ENCODE results near the gene FBXO31.

GRCh38 chr16:87338155-87338765, 45.3 kb downstream of the FBXO31 start:
- TF ChIP-seq CTCF (IDR thresholded peaks at IDR 0.05; ENCODE audit: poor library complexity, severe bottlenecking) (no peak), REST (IDR thresholded peaks at IDR 0.05; ENCODE audit: borderline replicate concordance) (no peak)
